H1 (cell line): Measurements from ENCODE around the gene TUT7. TPM values are rescaled to one million over a fixed set of nuclear protein-coding genes. Genes with fewer than 3 reads are reported as not detected.

Experiments
- CTCF ChIA-PET: fragments of 300-600 bp; sonication (Branson Sonifier 250); formaldehyde crosslinking; loops from one replicate; lab custom pipeline; 2021; ENCODE audit not compliant: partially characterized antibody; lab: Charles Lee
- POLR2A ChIA-PET: fragments of 300-600 bp; sonication (Branson Sonifier 250); formaldehyde crosslinking; loops from one replicate; lab custom pipeline; 2021; ENCODE audit warnings: inconsistent platforms; ENCODE audit not compliant: partially characterized antibody; lab: Charles Lee
- DNase-seq, 2 experiments: peaks; one replicate each; pipeline versions ENCODE4 v3.0.0 to v3.0.0-alpha.2; 2010 to 2022; ENCODE audit warnings: low spot score in 2 of 2, low read depth in 1 of 2, mixed read lengths in 1 of 2
- FAIRE-seq: peaks from 2 replicates; lab custom pipeline; 2011; peaks lifted over from hg19 to GRCh38; lab: Jason Lieb, UNC
- H2AFZ ChIP-seq: 2 replicates; pipeline ENCODE4 v1.8.1; 2012; ENCODE audit warnings: low read length, inconsistent platforms
- H2AK5ac ChIP-seq: 2 replicates; pipeline ENCODE4 v1.6.1; 2013; ENCODE audit warnings: low read depth, low read length
- H2BK120ac ChIP-seq: replicated peaks from 2 replicates; pipeline ENCODE3; 2013; ENCODE audit warnings: low read depth, low read length, inconsistent platforms
- H2BK12ac ChIP-seq: 2 replicates; pipeline ENCODE4 v1.6.1; 2013; ENCODE audit warnings: low read depth, low read length
- H2BK15ac ChIP-seq: 2 replicates; pipeline ENCODE4 v1.6.1; 2013; ENCODE audit warnings: low read length
- H2BK20ac ChIP-seq: 2 replicates; pipeline ENCODE4 v1.6.1; 2013; ENCODE audit warnings: low read length
- H2BK5ac ChIP-seq: 2 replicates; pipeline ENCODE4 v1.6.1; 2013; ENCODE audit warnings: low read depth, low read length
- H3K14ac ChIP-seq: 2 replicates; pipeline ENCODE4 v1.6.1; 2013; ENCODE audit warnings: inconsistent platforms; ENCODE audit not compliant: insufficient read length
- H3K18ac ChIP-seq: 2 replicates; pipeline ENCODE4 v1.6.1; 2013; ENCODE audit warnings: low read length; ENCODE audit errors: extremely low read depth
- H3K23ac ChIP-seq: 2 replicates; pipeline ENCODE4 v1.6.1; 2013; ENCODE audit warnings: inconsistent platforms; ENCODE audit not compliant: insufficient read length
- H3K23me2 ChIP-seq: 2 replicates; pipeline ENCODE4 v1.6.1; 2013; ENCODE audit warnings: low read depth, low read length
- H3K27ac ChIP-seq: 2 replicates; pipeline ENCODE4 v1.6.1; 2011; ENCODE audit warnings: low read depth, low read length, inconsistent platforms
- H3K27me3 ChIP-seq, 4 experiments: replicated peaks in 1 of 4; 1 replicate in 1 of 4; 2 replicates in 3 of 4; pipeline versions ENCODE4 v1.6.1 to v1.8.1; 2011 to 2013; ENCODE audit warnings: low read length in 3 of 4, mild to moderate bottlenecking in 3 of 4, inconsistent platforms in 2 of 4, mixed read lengths in 2 of 4, moderate library complexity in 1 of 4; ENCODE audit not compliant: control insufficient read depth in 3 of 4, insufficient read depth in 3 of 4; ENCODE audit errors: extremely low read depth in 1 of 4
- H3K36me3 ChIP-seq, 4 experiments: 2 replicates each; pipeline versions ENCODE4 v1.6.1 to v1.8.1; 2011 to 2013; ENCODE audit warnings: mild to moderate bottlenecking in 4 of 4, low read length in 3 of 4, moderate library complexity in 2 of 4, control low read depth in 1 of 4, inconsistent platforms in 1 of 4; ENCODE audit not compliant: insufficient read depth in 4 of 4, control insufficient read depth in 2 of 4
- H3K4ac ChIP-seq: replicated peaks from 2 replicates; pipeline ENCODE3; 2013; ENCODE audit warnings: low read length, low read depth, mixed read lengths, inconsistent platforms; ENCODE audit not compliant: insufficient read length
- H3K4me1 ChIP-seq, 4 experiments: replicated peaks in 1 of 4; 1 replicate in 1 of 4; 2 replicates in 3 of 4; pipeline versions ENCODE4 v1.6.1 to v1.8.1; 2011 to 2013; ENCODE audit warnings: low read length in 3 of 4, inconsistent platforms in 2 of 4, mixed read lengths in 1 of 4; ENCODE audit not compliant: insufficient read depth in 4 of 4, control insufficient read depth in 3 of 4
- H3K4me2 ChIP-seq, 2 experiments: 2 replicates each; pipeline versions ENCODE4 v1.6.1 to v1.8.1; 2011 to 2013; ENCODE audit warnings: low read depth in 2 of 2, low read length in 2 of 2, control low read depth in 1 of 2, inconsistent platforms in 1 of 2, mild to moderate bottlenecking in 1 of 2; ENCODE audit not compliant: insufficient read depth in 1 of 2
- H3K4me3 ChIP-seq, 4 experiments: fragments of 200-600, 300-600 bp in 1 of 4; sonication (generic), shearing (Covaris generic), sonication (Bioruptor Twin) in 1 of 4; 2 replicates each; pipeline versions ENCODE4 v1.5.1 to v1.8.1; 2011 to 2016; ENCODE audit warnings: low read length in 4 of 4, low read depth in 3 of 4, control low read depth in 2 of 4, inconsistent platforms in 2 of 4, mild to moderate bottlenecking in 2 of 4, mixed read lengths in 1 of 4, moderate library complexity in 1 of 4; ENCODE audit not compliant: insufficient read depth in 2 of 4; ENCODE audit errors: extremely low read depth in 1 of 4
- H3K56ac ChIP-seq: replicated peaks from 2 replicates; pipeline ENCODE3; 2013; ENCODE audit warnings: low read depth, mild to moderate bottlenecking, mixed read lengths, low read length, inconsistent platforms; ENCODE audit not compliant: insufficient read length
- H3K79me1 ChIP-seq: 2 replicates; pipeline ENCODE4 v1.6.1; 2013; ENCODE audit warnings: low read depth, low read length, control low read depth
- H3K79me2 ChIP-seq, 2 experiments: 2 replicates each; pipeline versions ENCODE4 v1.6.1 to v1.8.1; 2012 to 2013; ENCODE audit warnings: low read length in 2 of 2, mild to moderate bottlenecking in 2 of 2, inconsistent platforms in 1 of 2; ENCODE audit not compliant: insufficient read depth in 2 of 2, control insufficient read depth in 1 of 2
- H3K9ac ChIP-seq, 4 experiments: replicated peaks in 1 of 4; 1 replicate in 1 of 4; 2 replicates in 3 of 4; pipeline versions ENCODE4 v1.6.1 to v1.8.1; 2011 to 2013; ENCODE audit warnings: low read depth in 3 of 4, low read length in 3 of 4, control low read depth in 2 of 4, mild to moderate bottlenecking in 2 of 4, moderate library complexity in 2 of 4, inconsistent platforms in 1 of 4; ENCODE audit errors: extremely low read depth in 1 of 4
- H3K9me3 ChIP-seq, 2 experiments: 2 replicates each; pipeline versions ENCODE4 v1.6.1 to v1.8.1; 2012 to 2013; ENCODE audit warnings: mild to moderate bottlenecking in 2 of 2, moderate library complexity in 2 of 2, control low read depth in 1 of 2, inconsistent platforms in 1 of 2, low read depth in 1 of 2, low read length in 1 of 2, mixed read lengths in 1 of 2; ENCODE audit not compliant: insufficient read depth in 2 of 2
- H4K20me1 ChIP-seq, 2 experiments: replicated peaks in 1 of 2; 2 replicates each; pipeline versions ENCODE3 to v1.8.1; 2011 to 2013; ENCODE audit warnings: inconsistent platforms in 2 of 2, low read length in 2 of 2, mild to moderate bottlenecking in 1 of 2; ENCODE audit not compliant: insufficient read depth in 2 of 2, control insufficient read depth in 1 of 2
- H4K5ac ChIP-seq: 2 replicates; pipeline ENCODE4 v1.6.1; 2013; ENCODE audit warnings: low read length, low read depth, mixed read lengths, inconsistent platforms; ENCODE audit not compliant: insufficient read length
- H4K8ac ChIP-seq: 2 replicates; pipeline ENCODE4 v1.8.0; 2013; ENCODE audit warnings: mild to moderate bottlenecking, moderate library complexity, low read length, inconsistent platforms; ENCODE audit not compliant: insufficient read depth; ENCODE audit errors: extremely low read depth
- H4K91ac ChIP-seq: replicated peaks from 2 replicates; pipeline ENCODE3; 2013; ENCODE audit warnings: low read length, mixed read lengths, inconsistent platforms; ENCODE audit not compliant: insufficient read length
- EP300 ChIP-seq, 2 experiments: IDR thresholded peaks; 1 replicate in 1 of 2; 2 replicates in 1 of 2; pipeline ENCODE4 v1.6.1; 2011 to 2012; ENCODE audit warnings: low read depth in 2 of 2, low read length in 2 of 2, mild to moderate bottlenecking in 2 of 2, borderline replicate concordance in 1 of 2, inconsistent platforms in 1 of 2, moderate library complexity in 1 of 2
- EZH2 ChIP-seq: fragments of 200-600 bp; sonication (generic); IDR thresholded peaks from 2 replicates; pipeline ENCODE4 v1.7.1; 2012; ENCODE audit warnings: low read depth, mild to moderate bottlenecking, moderate library complexity, low read length, inconsistent platforms; ENCODE audit not compliant: severe bottlenecking
- TCF12 ChIP-seq: IDR thresholded peaks from 2 replicates; pipeline ENCODE4 v1.6.1; 2011; ENCODE audit warnings: low read depth, mild to moderate bottlenecking, low read length
- WGBS, 2 experiments: shearing (Covaris generic) in 1 of 2; methylation state at CpG; one replicate each; pipeline versions ENCODE4 v1.1.6 to v1.1.7; 2013 to 2015; ENCODE audit warnings: low lambda C conversion rate in 2 of 2, mixed read lengths in 2 of 2, inconsistent platforms in 1 of 2, low coverage in 1 of 2, missing lambda C conversion rate in 1 of 2; ENCODE audit not compliant: insufficient replicate concordance in 2 of 2, insufficient coverage in 1 of 2, insufficient read length in 1 of 2; ENCODE audit errors: extremely low coverage in 1 of 2, missing lambda C conversion rate in 1 of 2; 5-methylcytosine and 5-hydroxymethylcytosine counted together
- polyA plus RNA-seq, 7 experiments: library from polyadenylated mRNA; depleted of rRNA in 3 of 7; stranded (reverse) in 5 of 7; unstranded in 2 of 7; fragments of >200 nt in 5 of 7; fragments of 200-250 nt in 2 of 7; gene quantifications; 1 replicate in 5 of 7; 2 replicates in 1 of 7; 4 replicates in 1 of 7; pipeline versions ENCODE4 v1.2.1 to v1.2.3, GENCODE V29; 2011 to 2013; ENCODE audit warnings: missing spikeins in 2 of 7, mixed read lengths in 2 of 7
- total RNA-seq: library from RNA; stranded (reverse); fragmentation: NEBNext Ultra II Directional; extraction: Animal tissue kit (Norgen Biotek cat#: 25700); gene quantifications from 2 replicates; pipeline ENCODE4 v1.2.1, GENCODE V29; 2021

The TUT7 gene
- total and polyA plus RNA-seq, 2 of the 8 experiments (the other 6 are each of a cell fraction or from before 2014, with no cell fraction given): 4.8 to 19.3 TPM

DNA sequence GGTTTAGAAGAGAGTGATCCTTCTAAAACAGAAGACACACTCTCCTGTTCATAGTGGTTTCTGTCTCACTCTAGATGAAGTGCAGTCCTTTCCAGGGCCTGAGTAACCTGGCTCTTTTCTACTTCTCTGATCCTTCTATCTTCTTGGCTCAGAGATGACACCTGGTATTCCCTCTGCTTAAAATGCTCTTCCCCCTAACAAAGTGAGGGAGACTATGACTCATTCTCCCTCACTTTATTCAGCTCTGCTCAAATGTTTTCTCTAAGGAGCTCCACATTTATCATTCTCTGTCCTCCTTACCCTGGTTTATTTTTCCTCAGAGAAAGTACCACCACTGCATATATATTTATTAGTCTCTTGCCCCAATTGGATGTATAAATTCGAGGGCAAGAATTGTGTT, 24.6 kb downstream of the TUT7 start:
- Histone ChIP-seq H4K20me1 (peaks cover 2 to 4% of the 10 kb centered on the region in 2 experiments), H3K18ac (no peak overlapping the region), H4K5ac (no peak overlapping the region), H3K23me2 (no peaks in the 10 kb centered on the region), H2BK15ac (no peak overlapping the region), H4K8ac (no peak overlapping the region), H3K4me1 (peaks cover 0 to 7% (median 1%) of the 10 kb centered on the region in 4 experiments; a peak in 2 of 7 replicates), H3K9me3 (no peaks in the 10 kb centered on the region), H4K91ac (no peak overlapping the region), H2BK20ac (no peak overlapping the region), H3K4me2 (no peak overlapping the region), H2AFZ (no peak overlapping the region), H3K4me3 (no peak overlapping the region), H2AK5ac (no peak overlapping the region), H2BK5ac (no peak overlapping the region), H3K27ac (no peak overlapping the region), H3K14ac (no peak overlapping the region), H3K23ac (no peak overlapping the region), H3K56ac (no peak overlapping the region), H3K36me3 (peaks cover 2 to 31% (median 18%) of the 10 kb centered on the region in 4 experiments), H3K4ac (no peak overlapping the region), H2BK12ac (no peak overlapping the region), H3K79me2 (no peaks in the 10 kb centered on the region), H3K9ac (no peak overlapping the region), H3K27me3 (no peaks in the 10 kb centered on the region), H3K79me1 (no peaks in the 10 kb centered on the region), H2BK120ac (no peak overlapping the region)
- DNase-seq (no peak), FAIRE-seq (no peak)
- 92% methylated on average over 1 of the region's 1 CpG; no CpG with 5 or more reads in 1 of the 2 experiments for WGBS, 2 experiments
- ChIA-PET CTCF (interaction anchor here (1.0 kb wide), 1 partner anchor 10 kb away, joined by 3 read pairs; no protein-coding TSS in a partner anchor), POLR2A (interaction anchor here (0.6 to 0.8 kb wide), 2 partner anchors 43 to 68 kb away, joined by 3 to 4 read pairs; no protein-coding TSS in a partner anchor)
- TF ChIP-seq EZH2 (no peak), EP300 (IDR thresholded peaks at IDR 0.05; ENCODE audit: borderline replicate concordance in 1 of 2, low read depth in 2 of 2, low read length in 2 of 2) (no peak), TCF12 (no peak)
